ENCODE data around the gene HARBI1.

The HARBI1 gene

GRCh38 chr11:46600194-46600960, 16.6 kb downstream of the HARBI1 start:
- no peak overlapping the region for H3K4me3 ChIP-seq (replicated peaks; ENCODE audit: low read depth, low read length)
- TF ChIP-seq CTCF (IDR thresholded peaks at IDR 0.05; ENCODE audit: low read length, missing control alignments), result no peak
- no peak for DNase-seq (ENCODE audit: low read depth)

GRCh38 chr11:46599340-46600193, 17.5 kb downstream of the HARBI1 start:
- no peak for DNase-seq (ENCODE audit: low read depth)
- TF ChIP-seq CTCF (IDR thresholded peaks at IDR 0.05; ENCODE audit: low read length, missing control alignments), result no peak
- no peak overlapping the region for H3K4me3 ChIP-seq (replicated peaks; ENCODE audit: low read depth, low read length)

- H3K4me3 ChIP-seq (replicated peaks; ENCODE audit: low read depth, low read length), result no peak overlapping the region
- peak; percentile 62 for DNase-seq (ENCODE audit: low read depth)
- TF ChIP-seq CTCF (IDR thresholded peaks at IDR 0.05; ENCODE audit: low read length, missing control alignments), result no peak
These were observed 19.3 kb downstream of the HARBI1 start for GRCh38 chr11:46597609-46598219.

GRCh38 chr11:46597155-46597554, 19.9 kb downstream of the HARBI1 start:
- no peak overlapping the region for H3K4me3 ChIP-seq (replicated peaks; ENCODE audit: low read depth, low read length)

GRCh38 chr11:46594785-46595184, 22.2 kb downstream of the HARBI1 start:
- no peak for DNase-seq (ENCODE audit: low read depth)
- no peak for TF ChIP-seq CTCF (IDR thresholded peaks at IDR 0.05; ENCODE audit: low read length, missing control alignments)
- H3K4me3 ChIP-seq (replicated peaks; ENCODE audit: low read depth, low read length), result no peak overlapping the region

More at GRCh38 chr11:46597155-46597554, 19.9 kb downstream of the HARBI1 start:
- TF ChIP-seq CTCF (IDR thresholded peaks at IDR 0.05; ENCODE audit: low read length, missing control alignments), result no peak
- DNase-seq (ENCODE audit: low read depth), result no peak

GRCh38 chr11:46594374-46594700, 22.7 kb downstream of the HARBI1 start:
- no peak for DNase-seq (ENCODE audit: low read depth)
- no peak for TF ChIP-seq CTCF (IDR thresholded peaks at IDR 0.05; ENCODE audit: low read length, missing control alignments)
- peak overlapping the region; percentile 94 for H3K4me3 ChIP-seq (replicated peaks; ENCODE audit: low read depth, low read length)
